ENCODE results near the gene GLG1. TPM values are rescaled to one million over a fixed set of nuclear protein-coding genes. Genes with fewer than 3 reads are reported as not detected.

The GLG1 gene
- total and polyA plus RNA-seq, 7 donors = 19.7 to 107 (median 60.1) TPM

- no peaks in the 10 kb centered on the region for H3K27me3 ChIP-seq (ENCODE audit: insufficient read depth in 3 of 3, low read length in 2 of 3)
- peaks cover 5% of the 10 kb centered on the region for H3K4me1 ChIP-seq
- intact Hi-C loops (cut with DNase I) = no loop called here
- no peak for DNase-seq
- no peak overlapping the region for H3K4me3 ChIP-seq
- WGBS, 3 donors = 89 to 92% (median 91%) methylated on average over 14 of the region's 14 CpGs
- no peak for TF ChIP-seq CTCF (IDR thresholded peaks at IDR 0.05)
- H3K27ac ChIP-seq = no peak overlapping the region
- no peaks in the 10 kb centered on the region for H3K9me3 ChIP-seq
- H3K36me3 ChIP-seq (ENCODE audit: insufficient read depth in 1 of 2, low read depth in 1 of 2) = peaks cover 10 to 96% of the 10 kb centered on the region in 2 donors
- ATAC-seq = no peak
These were observed 154.8 kb downstream of the GLG1 start for GRCh38 chr16:74451951-74452758.

- no peak for DNase-seq
- no peak overlapping the region for H3K4me3 ChIP-seq
- no peaks in the 10 kb centered on the region for H3K9me3 ChIP-seq
- WGBS, 3 donors = 90 to 93% (median 92%) methylated on average over 20 of the region's 20 CpGs
- no peak for TF ChIP-seq CTCF (IDR thresholded peaks at IDR 0.05)
- peaks cover 5% of the 10 kb centered on the region for H3K4me1 ChIP-seq
- peaks cover 7 to 94% of the 10 kb centered on the region in 2 donors for H3K36me3 ChIP-seq (ENCODE audit: insufficient read depth in 1 of 2, low read depth in 1 of 2)
- no peaks in the 10 kb centered on the region for H3K27me3 ChIP-seq (ENCODE audit: insufficient read depth in 3 of 3, low read length in 2 of 3)
- intact Hi-C loops (cut with DNase I) = no loop called here
- H3K27ac ChIP-seq = no peak overlapping the region
- no peak for ATAC-seq
These were observed 155.8 kb downstream of the GLG1 start for GRCh38 chr16:74450967-74451760.

- Histone ChIP-seq H3K9me3 (no peaks in the 10 kb centered on the region), H3K27me3 (ENCODE audit: insufficient read depth in 3 of 3, low read length in 2 of 3) (no peaks in the 10 kb centered on the region), H3K4me1 (peaks cover 5% of the 10 kb centered on the region), H3K36me3 (ENCODE audit: insufficient read depth in 1 of 2, low read depth in 1 of 2) (peaks cover 5 to 84% of the 10 kb centered on the region in 2 donors), H3K4me3 (no peak overlapping the region), H3K27ac (peak overlapping the region; percentile 64)
- ATAC-seq = no peak
- DNase-seq = no peak
- TF ChIP-seq CTCF (IDR thresholded peaks at IDR 0.05) = no peak
- 86 to 100% (median 86%) methylated on average over 3 of the region's 3 CpGs for WGBS, 3 donors
- intact Hi-C loops (cut with DNase I) = no loop called here
These were observed 156.7 kb downstream of the GLG1 start for GRCh38 chr16:74450236-74450635.

- Histone ChIP-seq H3K4me1 (peaks cover 5% of the 10 kb centered on the region), H3K27ac (peak overlapping the region; percentile 64), H3K4me3 (no peak overlapping the region), H3K27me3 (ENCODE audit: insufficient read depth in 3 of 3, low read length in 2 of 3) (no peaks in the 10 kb centered on the region), H3K9me3 (no peaks in the 10 kb centered on the region), H3K36me3 (ENCODE audit: insufficient read depth in 1 of 2, low read depth in 1 of 2) (peaks cover 0 to 77% of the 10 kb centered on the region in 2 donors)
- intact Hi-C loops (cut with DNase I) = no loop called here
- ATAC-seq = peak; percentile 32 to 54 (median 45)
- no peak for TF ChIP-seq CTCF (IDR thresholded peaks at IDR 0.05)
- 78 to 87% (median 85%) methylated on average over 5 of the region's 5 CpGs for WGBS, 3 donors
- DNase-seq = peak; percentile 48 to 58
These were observed 157.4 kb downstream of the GLG1 start for GRCh38 chr16:74449470-74449869.

All from psoas muscle (tissue), 8 donors.